ENCODE results near the gene KRT40. TPM values are rescaled to one million over a fixed set of nuclear protein-coding genes. Genes with fewer than 3 reads are reported as not detected.

Gene KRT40
- polyA plus RNA-seq, 3 donors: not detected

GRCh38 chr17:40995116-40995515 lies 11.0 kb upstream of the KRT40 start:
- Histone ChIP-seq H3K4me1 (ENCODE audit: control insufficient read depth in 1 of 2, insufficient read depth in 2 of 2, low read length in 2 of 2) (no peaks in the 10 kb centered on the region), H3K27me3 (ENCODE audit: control insufficient read depth in 2 of 2, insufficient read depth in 2 of 2, low read length in 2 of 2) (peaks cover 3% of the 10 kb centered on the region in 2 donors), H3K27ac (ENCODE audit: low read depth in 1 of 2, low read length in 2 of 2) (no peak overlapping the region), H3K9ac (ENCODE audit: insufficient read depth, low read length, poor library complexity, severe bottlenecking) (no peak overlapping the region), H4K20me1 (ENCODE audit: insufficient read depth, low read length) (no peaks in the 10 kb centered on the region), H3K4me3 (replicated peaks in 1 of 3; ENCODE audit: low read depth in 2 of 3, low read length in 3 of 3) (no peak overlapping the region), H3K36me3 (replicated peaks in 1 of 2; ENCODE audit: control insufficient read depth in 1 of 2, insufficient read depth in 2 of 2, low read length in 2 of 2) (no peaks in the 10 kb centered on the region), H3K79me2 (ENCODE audit: insufficient read depth, low read length) (no peaks in the 10 kb centered on the region), H2AFZ (ENCODE audit: insufficient read depth, low read depth, low read length, poor library complexity, severe bottlenecking) (no peak overlapping the region), H3K4me2 (replicated peaks; ENCODE audit: extremely low read depth, low read length, poor library complexity, severe bottlenecking) (no peak overlapping the region), H3K9me3 (replicated peaks in 1 of 2; ENCODE audit: control insufficient read depth in 1 of 2, insufficient read depth in 1 of 2, low read length in 2 of 2) (no peaks in the 10 kb centered on the region)
- no peaks in the 10 kb centered on the region for H3K4me1 Mint-ChIP-seq
- intact Hi-C loops (cut with micrococcal nuclease): no loop called here
- H3K36me3 Mint-ChIP-seq: no peaks in the 10 kb centered on the region
- no peak for DNase-seq
- peaks cover 0 to 2% (median 0%) of the 10 kb centered on the region in 7 donors for H3K9me3 Mint-ChIP-seq
- WGBS (ENCODE audit: insufficient coverage): no CpG with 5 or more reads among the region's 1 CpG
- H3K27ac Mint-ChIP-seq: no peak overlapping the region
- peaks cover 13 to 18% (median 15%) of the 10 kb centered on the region in 3 donors for H3K27me3 Mint-ChIP-seq (ENCODE audit: low read depth in 3 of 3)
- no peak for TF ChIP-seq CTCF (IDR thresholded peaks at IDR 0.05)
- H3K4me3 Mint-ChIP-seq: no peak overlapping the region

GRCh38 chr17:40993839-40994238 lies 9.7 kb upstream of the KRT40 start, which contains the start of gene KRTAP3-3:
TSS of gene KRTAP3-3 (minus strand) at chr17:40994164. CDS start at chr17:40994097, 67 bp downstream.
- no peaks in the 10 kb centered on the region for H3K4me1 ChIP-seq (ENCODE audit: control insufficient read depth in 1 of 2, insufficient read depth in 2 of 2, low read length in 2 of 2)
- no peaks in the 10 kb centered on the region for H3K9me3 Mint-ChIP-seq
- H3K4me2 ChIP-seq (replicated peaks; ENCODE audit: extremely low read depth, low read length, poor library complexity, severe bottlenecking): no peak within 1 kb of the TSS
- no peak within 1 kb of the TSS for H2AFZ ChIP-seq (ENCODE audit: insufficient read depth, low read depth, low read length, poor library complexity, severe bottlenecking)
- H3K4me3 Mint-ChIP-seq: no peak within 1 kb of the TSS
- no peak for TF ChIP-seq CTCF (IDR thresholded peaks at IDR 0.05)
- H3K27ac Mint-ChIP-seq: peak within 1 kb of the TSS in 1 of 7 donors; percentile 17
- H3K79me2 ChIP-seq (ENCODE audit: insufficient read depth, low read length): no peaks in the 10 kb centered on the region
- 61% methylated on average over 4 of the region's 4 CpGs for WGBS (ENCODE audit: insufficient coverage)
- peaks cover 7 to 19% (median 13%) of the 10 kb centered on the region in 3 donors for H3K27me3 Mint-ChIP-seq (ENCODE audit: low read depth in 3 of 3)
- H3K4me3 ChIP-seq (replicated peaks in 1 of 3; ENCODE audit: low read depth in 2 of 3, low read length in 3 of 3): no peak within 1 kb of the TSS
- no peak within 1 kb of the TSS for H3K27ac ChIP-seq (ENCODE audit: low read depth in 1 of 2, low read length in 2 of 2)
- H3K27me3 ChIP-seq (ENCODE audit: control insufficient read depth in 2 of 2, insufficient read depth in 2 of 2, low read length in 2 of 2): peaks cover 3% of the 10 kb centered on the region in 2 donors
- no peaks in the 10 kb centered on the region for H3K36me3 ChIP-seq (replicated peaks in 1 of 2; ENCODE audit: control insufficient read depth in 1 of 2, insufficient read depth in 2 of 2, low read length in 2 of 2)
- no peaks in the 10 kb centered on the region for H3K4me1 Mint-ChIP-seq
- H3K9me3 ChIP-seq (replicated peaks in 1 of 2; ENCODE audit: control insufficient read depth in 1 of 2, insufficient read depth in 1 of 2, low read length in 2 of 2): no peaks in the 10 kb centered on the region
- H4K20me1 ChIP-seq (ENCODE audit: insufficient read depth, low read length): no peaks in the 10 kb centered on the region
- DNase-seq: no peak
- intact Hi-C loops (cut with micrococcal nuclease): no loop called here
- H3K36me3 Mint-ChIP-seq: no peaks in the 10 kb centered on the region
- no peak within 1 kb of the TSS for H3K9ac ChIP-seq (ENCODE audit: insufficient read depth, low read length, poor library complexity, severe bottlenecking)
